ENCODE results near the gene CUL1. TPM values are rescaled to one million over a fixed set of nuclear protein-coding genes. Genes with fewer than 3 reads are reported as not detected.

Gene CUL1
- total RNA-seq, 1 experiment from 2014 or later, result 49.2 TPM

GRCh38 chr7:148799893-148800555, 101.3 kb downstream of the CUL1 start:
- POLR2A ChIA-PET, result interaction anchor here (1.0 kb wide), 1 partner anchor 16 kb away, joined by 3 read pairs; no protein-coding TSS in a partner anchor
- CTCF ChIA-PET, result interaction anchor here (0.8 kb wide), 1 partner anchor 141 kb away, joined by 3 read pairs; no protein-coding TSS in a partner anchor
- no peaks in the 10 kb centered on the region for H3K4me1 Mint-ChIP-seq (ENCODE audit: insufficient read depth, unreplicated experiment)
- H3K4me3 Mint-ChIP-seq (ENCODE audit: unreplicated experiment), result no peak overlapping the region
- H3K9me3 Mint-ChIP-seq (ENCODE audit: unreplicated experiment), result no peaks in the 10 kb centered on the region
- no peak overlapping the region for H3K27ac Mint-ChIP-seq (ENCODE audit: low read depth, unreplicated experiment)
- no TSS peak for BruUV-seq (replicated peaks)
- TF ChIP-seq CTCF (IDR thresholded peaks at IDR 0.05; ENCODE audit: unreplicated experiment), result no peak
- intact Hi-C loops (cut with micrococcal nuclease), result loop anchor here (10.0 kb wide), 1 partner anchor 225 kb away; no protein-coding TSS in a partner anchor
- H3K36me3 Mint-ChIP-seq (ENCODE audit: insufficient read depth, unreplicated experiment), result peaks cover 84% of the 10 kb centered on the region
- no peak for DNase-seq (ENCODE audit: unreplicated experiment)
- H3K27me3 Mint-ChIP-seq (ENCODE audit: insufficient read depth, unreplicated experiment), result no peaks in the 10 kb centered on the region

GRCh38 chr7:148800677-148801076, 102.0 kb downstream of the CUL1 start:
- Mint-ChIP-seq H3K27me3 (ENCODE audit: insufficient read depth, unreplicated experiment) (no peaks in the 10 kb centered on the region), H3K36me3 (ENCODE audit: insufficient read depth, unreplicated experiment) (peaks cover 84% of the 10 kb centered on the region)

GRCh38 chr7:148802101-148802493, 103.4 kb downstream of the CUL1 start:
- DNase-seq (ENCODE audit: unreplicated experiment), result no peak
- Mint-ChIP-seq H3K36me3 (ENCODE audit: insufficient read depth, unreplicated experiment) (peaks cover 85% of the 10 kb centered on the region), H3K27ac (ENCODE audit: low read depth, unreplicated experiment) (no peak overlapping the region), H3K4me3 (ENCODE audit: unreplicated experiment) (no peak overlapping the region), H3K9me3 (ENCODE audit: unreplicated experiment) (no peaks in the 10 kb centered on the region), H3K4me1 (ENCODE audit: insufficient read depth, unreplicated experiment) (no peaks in the 10 kb centered on the region), H3K27me3 (ENCODE audit: insufficient read depth, unreplicated experiment) (no peaks in the 10 kb centered on the region)
- no peak for TF ChIP-seq CTCF (IDR thresholded peaks at IDR 0.05; ENCODE audit: unreplicated experiment)
- no TSS peak for BruUV-seq (replicated peaks)
- ChIA-PET CTCF (interaction anchor here (0.6 to 1.8 kb wide), 2 partner anchors 156 to 227 kb away, joined by 3 to 5 read pairs; no protein-coding TSS in a partner anchor), POLR2A (interaction anchor here (0.6 to 1.8 kb wide), 3 partner anchors 9 to 38 kb away, joined by 3 to 5 read pairs (median 3); no protein-coding TSS in a partner anchor)
- intact Hi-C loops (cut with micrococcal nuclease), result loop anchor here (10.0 kb wide), 1 partner anchor 227 kb away; no protein-coding TSS in a partner anchor

More at GRCh38 chr7:148800677-148801076, 102.0 kb downstream of the CUL1 start:
- no peak for TF ChIP-seq CTCF (IDR thresholded peaks at IDR 0.05; ENCODE audit: unreplicated experiment)
- Mint-ChIP-seq H3K4me3 (ENCODE audit: unreplicated experiment) (no peak overlapping the region), H3K27ac (ENCODE audit: low read depth, unreplicated experiment) (no peak overlapping the region), H3K9me3 (ENCODE audit: unreplicated experiment) (no peaks in the 10 kb centered on the region), H3K4me1 (ENCODE audit: insufficient read depth, unreplicated experiment) (no peaks in the 10 kb centered on the region)
- BruUV-seq (replicated peaks), result no TSS peak
- ChIA-PET POLR2A (no interaction called here), CTCF (no interaction called here)
- no peak for DNase-seq (ENCODE audit: unreplicated experiment)
- intact Hi-C loops (cut with micrococcal nuclease), result loop anchor here (10.0 kb wide), 1 partner anchor 226 kb away; no protein-coding TSS in a partner anchor

GRCh38 chr7:148803094-148803493, 104.4 kb downstream of the CUL1 start:
- ChIA-PET CTCF (interaction anchor here (1.2 to 1.8 kb wide), 2 partner anchors 20 to 228 kb away, joined by 3 to 5 read pairs; no protein-coding TSS in a partner anchor), POLR2A (interaction anchor here (1.0 to 1.8 kb wide), 2 partner anchors 19 to 24 kb away, joined by 4 to 5 read pairs; no protein-coding TSS in a partner anchor)
- intact Hi-C loops (cut with micrococcal nuclease), result loop anchor here (10.0 kb wide), 1 partner anchor 228 kb away; no protein-coding TSS in a partner anchor
- Mint-ChIP-seq H3K4me3 (ENCODE audit: unreplicated experiment) (no peak overlapping the region), H3K27me3 (ENCODE audit: insufficient read depth, unreplicated experiment) (no peaks in the 10 kb centered on the region), H3K4me1 (ENCODE audit: insufficient read depth, unreplicated experiment) (no peaks in the 10 kb centered on the region), H3K9me3 (ENCODE audit: unreplicated experiment) (no peaks in the 10 kb centered on the region), H3K36me3 (ENCODE audit: insufficient read depth, unreplicated experiment) (peaks cover 80% of the 10 kb centered on the region), H3K27ac (ENCODE audit: low read depth, unreplicated experiment) (peak overlapping the region; percentile 7)
- no peak for DNase-seq (ENCODE audit: unreplicated experiment)
- BruUV-seq (replicated peaks), result no TSS peak
- no peak for TF ChIP-seq CTCF (IDR thresholded peaks at IDR 0.05; ENCODE audit: unreplicated experiment)

All from MCF 10A (cell line).